Stomach (tissue), 4 donors: ENCODE results near the gene NAV2.

Experiments
- EP300 ChIP-seq: sonication (generic); formaldehyde crosslinking; IDR thresholded peaks from one replicate; pipeline ENCODE4 v1.6.1; 2017; ENCODE audit warnings: antibody characterized with exemption
- POLR2A ChIP-seq, 4 donors: fragments of 450-650 bp; IDR thresholded peaks; one replicate each; pipeline ENCODE4 v1.6.1; 2016; ENCODE audit warnings: antibody characterized with exemption in 4 of 4, control low read depth in 2 of 4, mild to moderate bottlenecking in 1 of 4, moderate library complexity in 1 of 4
- TF ChIP-seq, protein P1 (sequence below), 7 experiments: fragments of 450-650 bp in 4 of 7; fragments of 200-600 bp in 3 of 7; sonication (generic) in 3 of 7; IDR thresholded peaks; one replicate each; pipeline ENCODE4 v1.5.1; 2016 to 2019; ENCODE audit warnings: antibody characterized with exemption in 7 of 7, control low read depth in 2 of 7, mild to moderate bottlenecking in 1 of 7

DNA sequence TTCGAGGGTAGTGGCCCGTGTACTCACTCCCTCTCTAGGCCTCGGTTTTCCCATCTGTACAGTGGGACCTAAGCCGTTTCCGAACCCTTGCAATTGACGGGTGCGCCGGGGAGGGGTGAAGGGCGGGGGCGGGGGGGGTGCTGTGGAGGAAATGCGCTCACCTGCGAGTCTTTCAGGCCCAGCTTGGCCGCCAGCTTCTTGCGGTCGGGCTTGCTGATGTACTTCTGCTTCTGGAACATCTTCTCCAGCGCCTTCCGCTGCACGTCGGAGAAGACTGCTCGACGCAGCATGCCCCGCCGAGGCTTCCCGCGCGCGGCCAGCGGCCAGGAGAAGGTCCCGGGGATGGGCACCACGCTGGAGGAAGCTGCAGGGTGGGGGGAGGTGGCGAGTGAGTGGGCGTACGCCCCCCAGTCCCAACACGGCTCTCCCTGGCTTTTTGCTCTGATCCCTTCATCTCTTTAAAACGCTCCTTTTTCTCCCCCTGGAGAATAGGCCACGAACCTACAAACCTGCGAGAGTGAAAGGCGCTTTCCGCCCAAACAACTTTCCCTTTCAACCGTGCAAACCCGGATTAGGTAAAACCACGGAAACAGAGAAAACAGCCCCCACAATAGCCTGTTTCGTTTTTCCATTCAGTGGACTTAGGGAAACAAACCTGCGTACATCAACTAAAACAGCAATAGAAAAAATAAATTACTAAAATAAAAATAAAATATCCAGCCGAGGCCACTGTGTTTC, 444.4 kb downstream of the NAV2 start:
- TF ChIP-seq, protein P1, sequence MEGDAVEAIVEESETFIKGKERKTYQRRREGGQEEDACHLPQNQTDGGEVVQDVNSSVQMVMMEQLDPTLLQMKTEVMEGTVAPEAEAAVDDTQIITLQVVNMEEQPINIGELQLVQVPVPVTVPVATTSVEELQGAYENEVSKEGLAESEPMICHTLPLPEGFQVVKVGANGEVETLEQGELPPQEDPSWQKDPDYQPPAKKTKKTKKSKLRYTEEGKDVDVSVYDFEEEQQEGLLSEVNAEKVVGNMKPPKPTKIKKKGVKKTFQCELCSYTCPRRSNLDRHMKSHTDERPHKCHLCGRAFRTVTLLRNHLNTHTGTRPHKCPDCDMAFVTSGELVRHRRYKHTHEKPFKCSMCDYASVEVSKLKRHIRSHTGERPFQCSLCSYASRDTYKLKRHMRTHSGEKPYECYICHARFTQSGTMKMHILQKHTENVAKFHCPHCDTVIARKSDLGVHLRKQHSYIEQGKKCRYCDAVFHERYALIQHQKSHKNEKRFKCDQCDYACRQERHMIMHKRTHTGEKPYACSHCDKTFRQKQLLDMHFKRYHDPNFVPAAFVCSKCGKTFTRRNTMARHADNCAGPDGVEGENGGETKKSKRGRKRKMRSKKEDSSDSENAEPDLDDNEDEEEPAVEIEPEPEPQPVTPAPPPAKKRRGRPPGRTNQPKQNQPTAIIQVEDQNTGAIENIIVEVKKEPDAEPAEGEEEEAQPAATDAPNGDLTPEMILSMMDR (IDR thresholded peaks at IDR 0.05): no peak
- no peak for TF ChIP-seq POLR2A (IDR thresholded peaks at IDR 0.05)
- TF ChIP-seq EP300: no peak
